A549 (cell line): ENCODE results near the gene MRGPRD. TPM values are rescaled to one million over a fixed set of nuclear protein-coding genes. Genes with fewer than 3 reads are reported as not detected.
A peak's percentile ranks its signal among the peaks of the same experiment; 100 is the strongest.

Experiments
- ATAC-seq, 2 experiments: fragments of 200-7000 bp in 1 of 2; fragments of >200 bp in 1 of 2; cut with Nextera tagmentation in 1 of 2; cut with Tn5 transposase in 1 of 2; 3 replicates each; pipeline versions ENCODE4 v1.8.0 to v1.9.1; 2018 to 2020; ENCODE audit warnings: mild to moderate bottlenecking in 1 of 2, moderate library complexity in 1 of 2
- CTCF ChIA-PET: fragments of 300-600 bp; sonication (Branson Sonifier 250); formaldehyde crosslinking; extraction: SDS; loops from one replicate; lab custom pipeline; 2021; ENCODE audit warnings: antibody characterized with exemption, inconsistent platforms; lab: Yijun Ruan, JAX
- POLR2A ChIA-PET: fragments of 350-600 bp; formaldehyde crosslinking; extraction: SDS; loops from one replicate; lab custom pipeline; 2021; ENCODE audit warnings: antibody characterized with exemption, inconsistent platforms; lab: Yijun Ruan, JAX
- DNase-seq, 2 experiments: peaks; one replicate each; pipeline versions ENCODE4 v3.0.0 to v3.0.0-alpha.2; 2011 to 2016; ENCODE audit warnings: low read depth in 1 of 2, low spot score in 1 of 2
- FAIRE-seq: peaks from 2 replicates; lab custom pipeline; 2011; peaks lifted over from hg19 to GRCh38; lab: Jason Lieb, UNC
- H3K27ac ChIP-seq, 2 experiments: fragments of >200 bp; sonication (Bioruptor Twin); formaldehyde crosslinking; 3 replicates each; pipeline ENCODE4 v1.5.1; 2016 to 2017
- H3K4me1 ChIP-seq: fragments of >200 bp; sonication (Bioruptor Twin); formaldehyde crosslinking; 3 replicates; pipeline ENCODE4 v1.6.1; 2016
- H3K4me2 ChIP-seq: fragments of >200 bp; sonication (Bioruptor Twin); formaldehyde crosslinking; 3 replicates; pipeline ENCODE4 v1.6.1; 2016
- H3K4me3 ChIP-seq: fragments of >200 bp; sonication (Bioruptor Twin); formaldehyde crosslinking; 3 replicates; pipeline ENCODE4 v1.5.1; 2016
- H3K9me3 ChIP-seq: fragments of >200 bp; sonication (Bioruptor Twin); formaldehyde crosslinking; 3 replicates; pipeline ENCODE4 v1.6.1; 2016
- CBX2 ChIP-seq: fragments of 200-600 bp; sonication (generic); IDR thresholded peaks from 2 replicates; pipeline ENCODE4 v1.6.1; 2016; ENCODE audit warnings: low read depth, mild to moderate bottlenecking, borderline replicate concordance
- CEBPB ChIP-seq, 2 experiments: fragments of >200 bp in 1 of 2; sonication (Bioruptor Twin) in 1 of 2; formaldehyde crosslinking in 1 of 2; IDR thresholded peaks; 2 replicates each; pipeline ENCODE4 v1.6.1; 2012 to 2016
- ESRRA ChIP-seq: fragments of 150-350 bp; IDR thresholded peaks from 2 replicates; pipeline ENCODE4 v1.6.1; 2014; ENCODE audit warnings: mild to moderate bottlenecking, low read length, borderline replicate concordance
- HDAC2 ChIP-seq: fragments of 200-600 bp; sonication (generic); IDR thresholded peaks from 2 replicates; pipeline ENCODE4 v1.6.1; 2016
- HOXA7 ChIP-seq: fragments of 250-450 bp; sonication (Bioruptor Pico); IDR thresholded peaks from 2 replicates; pipeline ENCODE4 v1.5.0; 2020; ENCODE audit warnings: mild to moderate bottlenecking, moderate library complexity
- HOXB5 ChIP-seq: fragments of 250-450 bp; sonication (Bioruptor Pico); IDR thresholded peaks from 2 replicates; pipeline ENCODE4 v1.5.0; 2020; ENCODE audit warnings: mild to moderate bottlenecking, moderate library complexity
- MAFK ChIP-seq: fragments of 450-650 bp; IDR thresholded peaks from 2 replicates; pipeline ENCODE4 v1.6.1; 2014; ENCODE audit not compliant: partially characterized antibody
- MAZ ChIP-seq: fragments of 150-350 bp; IDR thresholded peaks from 2 replicates; pipeline ENCODE4 v1.6.1; 2014; ENCODE audit warnings: antibody characterized with exemption, low read depth, low read length, borderline replicate concordance
- MYC ChIP-seq: IDR thresholded peaks from 2 replicates; pipeline ENCODE4 v1.6.1; 2012; ENCODE audit warnings: mild to moderate bottlenecking, inconsistent platforms, low read length, improper control_type of control experiment, borderline replicate concordance
- NR3C1 ChIP-seq: fragments of >200 bp; sonication (Bioruptor Twin); formaldehyde crosslinking; IDR thresholded peaks from 3 replicates; pipeline ENCODE4 v1.6.1; 2017
- RAD21 ChIP-seq, 2 experiments: fragments of >200 bp in 1 of 2; sonication (Bioruptor Twin) in 1 of 2; formaldehyde crosslinking in 1 of 2; IDR thresholded peaks in 1 of 2; conservative IDR thresholded peaks in 1 of 2; 2 replicates in 1 of 2; 3 replicates in 1 of 2; pipeline ENCODE4 v1.6.1; 2012 to 2018; ENCODE audit warnings: inconsistent platforms in 1 of 2
- RFX5 ChIP-seq: fragments of 450-650 bp; IDR thresholded peaks from 2 replicates; pipeline ENCODE4 v1.7.1; 2014; ENCODE audit warnings: antibody characterized with exemption, mild to moderate bottlenecking, moderate library complexity
- WGBS: methylation state at CpG from one replicate; pipeline ENCODE4 v1.1.6; 2017; ENCODE audit errors: missing lambda C conversion rate; 5-methylcytosine and 5-hydroxymethylcytosine counted together
- polyA plus RNA-seq, 4 experiments: library from polyadenylated mRNA; depleted of rRNA in 3 of 4; stranded (reverse); fragments of >200 nt; fragmentation: RNase III in 1 of 4; extraction: RNeasy Plus Mini Kit Qiagen cat#74134 plus additional on column Dnase treatment in 1 of 4; gene quantifications; 2 replicates in 3 of 4; 3 replicates in 1 of 4; pipeline ENCODE4 v1.2.3, GENCODE V29; 2011 to 2017
- TF ChIP-seq, protein P1 (sequence below): IDR thresholded peaks from 2 replicates; pipeline ENCODE4 v1.6.1; 2012
- TF ChIP-seq, protein P2 (sequence below): fragments of >200 bp; sonication (Bioruptor Twin); formaldehyde crosslinking; IDR thresholded peaks from 2 replicates; pipeline ENCODE4 v1.6.1; 2016
- TF ChIP-seq, protein P3 (sequence below): fragments of 250-450 bp; sonication (Bioruptor Pico); IDR thresholded peaks from 2 replicates; pipeline ENCODE4 v1.5.0; 2020; ENCODE audit warnings: low read depth, mild to moderate bottlenecking, moderate library complexity
- TF ChIP-seq, protein P4 (sequence below): IDR thresholded peaks from 2 replicates; pipeline ENCODE4 v1.6.1; 2012; ENCODE audit warnings: low read depth, borderline replicate concordance
- TF ChIP-seq, protein P5 (sequence below): fragments of >200 bp; sonication (Bioruptor Twin); formaldehyde crosslinking; IDR thresholded peaks from 3 replicates; pipeline ENCODE4 v1.5.1; 2016
- TF ChIP-seq, protein P6 (sequence below): fragments of >200 bp; sonication (Bioruptor Twin); formaldehyde crosslinking; IDR thresholded peaks from 3 replicates; pipeline ENCODE4 v1.6.1; 2016
- TF ChIP-seq, protein P7 (sequence below): IDR thresholded peaks from 2 replicates; pipeline ENCODE4 v1.6.1; 2012
- TF ChIP-seq, protein P8 (sequence below): fragments of 250-450 bp; sonication (Bioruptor Pico); IDR thresholded peaks from 2 replicates; pipeline ENCODE4 v1.5.0; 2021; ENCODE audit warnings: mild to moderate bottlenecking, moderate library complexity, borderline replicate concordance

Gene MRGPRD
- polyA plus RNA-seq, 2 of the 4 experiments (the other 2 are of a cell fraction): not detected

DNA sequence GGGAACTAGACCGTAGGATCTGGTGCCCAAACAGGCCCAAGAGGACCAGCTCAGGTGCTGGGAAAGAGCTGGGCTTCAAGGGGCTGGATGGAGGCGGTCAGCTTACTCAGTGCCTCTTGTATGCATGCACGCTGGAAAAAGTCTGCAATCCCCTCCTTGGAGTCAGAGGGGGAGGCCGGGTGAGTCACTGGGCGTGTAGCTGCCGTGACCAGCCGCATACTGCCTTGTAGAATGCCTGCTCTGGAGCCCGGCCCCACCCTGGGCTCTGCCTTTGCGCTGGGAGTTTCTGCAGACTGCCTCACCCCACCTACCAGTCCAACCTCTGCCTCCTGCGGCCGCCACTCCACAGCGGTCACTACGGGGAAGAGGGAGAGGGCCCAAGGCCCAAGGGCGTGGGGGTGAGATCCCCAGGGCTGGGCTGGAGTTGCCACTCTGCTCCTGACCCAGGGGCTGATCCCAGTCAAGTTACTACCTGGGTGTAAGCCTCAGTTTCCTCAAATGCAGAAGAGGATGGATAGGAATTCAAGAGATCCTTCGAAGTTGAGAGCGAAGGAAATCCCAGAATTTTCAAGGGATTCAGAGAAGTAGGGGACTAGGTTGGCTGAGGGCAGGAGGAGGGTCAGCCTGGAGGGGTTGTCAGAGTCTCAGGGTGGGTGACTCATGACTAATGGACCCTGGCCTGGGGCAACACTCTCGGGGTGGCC is 28.1 kb upstream of the MRGPRD start (continued):
- TF ChIP-seq, protein P1, sequence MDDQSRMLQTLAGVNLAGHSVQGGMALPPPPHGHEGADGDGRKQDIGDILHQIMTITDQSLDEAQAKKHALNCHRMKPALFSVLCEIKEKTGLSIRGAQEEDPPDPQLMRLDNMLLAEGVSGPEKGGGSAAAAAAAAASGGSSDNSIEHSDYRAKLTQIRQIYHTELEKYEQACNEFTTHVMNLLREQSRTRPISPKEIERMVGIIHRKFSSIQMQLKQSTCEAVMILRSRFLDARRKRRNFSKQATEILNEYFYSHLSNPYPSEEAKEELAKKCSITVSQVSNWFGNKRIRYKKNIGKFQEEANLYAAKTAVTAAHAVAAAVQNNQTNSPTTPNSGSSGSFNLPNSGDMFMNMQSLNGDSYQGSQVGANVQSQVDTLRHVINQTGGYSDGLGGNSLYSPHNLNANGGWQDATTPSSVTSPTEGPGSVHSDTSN: no peak
- TF ChIP-seq MAFK: no peak
- TF ChIP-seq CEBPB (IDR thresholded peaks at IDR 0.05): no peak; a peak in 1 of 4 replicates
- no peak for TF ChIP-seq HDAC2
- TF ChIP-seq, protein P2, sequence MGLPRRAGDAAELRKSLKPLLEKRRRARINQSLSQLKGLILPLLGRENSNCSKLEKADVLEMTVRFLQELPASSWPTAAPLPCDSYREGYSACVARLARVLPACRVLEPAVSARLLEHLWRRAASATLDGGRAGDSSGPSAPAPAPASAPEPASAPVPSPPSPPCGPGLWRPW: no peak
- TF ChIP-seq, protein P3, sequence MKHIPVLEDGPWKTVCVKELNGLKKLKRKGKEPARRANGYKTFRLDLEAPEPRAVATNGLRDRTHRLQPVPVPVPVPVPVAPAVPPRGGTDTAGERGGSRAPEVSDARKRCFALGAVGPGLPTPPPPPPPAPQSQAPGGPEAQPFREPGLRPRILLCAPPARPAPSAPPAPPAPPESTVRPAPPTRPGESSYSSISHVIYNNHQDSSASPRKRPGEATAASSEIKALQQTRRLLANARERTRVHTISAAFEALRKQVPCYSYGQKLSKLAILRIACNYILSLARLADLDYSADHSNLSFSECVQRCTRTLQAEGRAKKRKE (CRISPR knock-in tag): no peak
- TF ChIP-seq NR3C1: no peak
- TF ChIP-seq CBX2: no peak
- TF ChIP-seq, protein P4, sequence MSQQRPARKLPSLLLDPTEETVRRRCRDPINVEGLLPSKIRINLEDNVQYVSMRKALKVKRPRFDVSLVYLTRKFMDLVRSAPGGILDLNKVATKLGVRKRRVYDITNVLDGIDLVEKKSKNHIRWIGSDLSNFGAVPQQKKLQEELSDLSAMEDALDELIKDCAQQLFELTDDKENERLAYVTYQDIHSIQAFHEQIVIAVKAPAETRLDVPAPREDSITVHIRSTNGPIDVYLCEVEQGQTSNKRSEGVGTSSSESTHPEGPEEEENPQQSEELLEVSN: peak; percentile 66; the same call in 1 of the 2 replicates
- TF ChIP-seq ESRRA: no peak
- 0 out of 2 replicates have a peak, but pooled peaks have one; percentile 23 for TF ChIP-seq HOXB5 (CRISPR knock-in tag)
- TF ChIP-seq, protein P5, sequence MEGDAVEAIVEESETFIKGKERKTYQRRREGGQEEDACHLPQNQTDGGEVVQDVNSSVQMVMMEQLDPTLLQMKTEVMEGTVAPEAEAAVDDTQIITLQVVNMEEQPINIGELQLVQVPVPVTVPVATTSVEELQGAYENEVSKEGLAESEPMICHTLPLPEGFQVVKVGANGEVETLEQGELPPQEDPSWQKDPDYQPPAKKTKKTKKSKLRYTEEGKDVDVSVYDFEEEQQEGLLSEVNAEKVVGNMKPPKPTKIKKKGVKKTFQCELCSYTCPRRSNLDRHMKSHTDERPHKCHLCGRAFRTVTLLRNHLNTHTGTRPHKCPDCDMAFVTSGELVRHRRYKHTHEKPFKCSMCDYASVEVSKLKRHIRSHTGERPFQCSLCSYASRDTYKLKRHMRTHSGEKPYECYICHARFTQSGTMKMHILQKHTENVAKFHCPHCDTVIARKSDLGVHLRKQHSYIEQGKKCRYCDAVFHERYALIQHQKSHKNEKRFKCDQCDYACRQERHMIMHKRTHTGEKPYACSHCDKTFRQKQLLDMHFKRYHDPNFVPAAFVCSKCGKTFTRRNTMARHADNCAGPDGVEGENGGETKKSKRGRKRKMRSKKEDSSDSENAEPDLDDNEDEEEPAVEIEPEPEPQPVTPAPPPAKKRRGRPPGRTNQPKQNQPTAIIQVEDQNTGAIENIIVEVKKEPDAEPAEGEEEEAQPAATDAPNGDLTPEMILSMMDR: no peak

DNA sequence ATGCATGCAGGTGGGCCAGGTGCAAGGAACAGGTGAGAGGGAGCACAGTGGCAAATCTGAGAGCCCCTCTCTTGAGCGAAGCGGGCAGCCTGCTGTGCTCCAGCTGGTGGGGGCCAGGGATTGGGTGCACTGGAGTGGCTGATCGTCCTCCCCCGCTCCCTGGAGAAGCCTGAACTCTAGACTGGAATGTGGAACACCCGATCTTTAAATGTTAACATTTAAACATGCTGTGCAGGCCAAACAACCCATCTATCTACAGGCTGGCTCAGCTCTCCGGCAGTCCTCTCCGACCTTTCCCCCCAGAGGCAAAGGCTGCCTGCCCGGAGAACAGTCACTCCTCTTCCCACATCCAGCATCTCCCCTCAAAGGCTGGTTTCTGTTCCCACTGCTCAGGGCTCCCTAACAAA is 27.2 kb upstream of the MRGPRD start:
- ChIA-PET POLR2A (interaction anchor here (1.1 kb wide), 1 partner anchor 61 kb away, joined by 3 read pairs; no protein-coding TSS in a partner anchor), CTCF (interaction anchor here (0.7 to 3.1 kb wide), 3 partner anchors 37 to 118 kb away, joined by 3 to 16 read pairs (median 3); no protein-coding TSS in a partner anchor)
- H3K27ac ChIP-seq: peak overlapping the region; percentile 69 to 89
- TF ChIP-seq, protein P6, sequence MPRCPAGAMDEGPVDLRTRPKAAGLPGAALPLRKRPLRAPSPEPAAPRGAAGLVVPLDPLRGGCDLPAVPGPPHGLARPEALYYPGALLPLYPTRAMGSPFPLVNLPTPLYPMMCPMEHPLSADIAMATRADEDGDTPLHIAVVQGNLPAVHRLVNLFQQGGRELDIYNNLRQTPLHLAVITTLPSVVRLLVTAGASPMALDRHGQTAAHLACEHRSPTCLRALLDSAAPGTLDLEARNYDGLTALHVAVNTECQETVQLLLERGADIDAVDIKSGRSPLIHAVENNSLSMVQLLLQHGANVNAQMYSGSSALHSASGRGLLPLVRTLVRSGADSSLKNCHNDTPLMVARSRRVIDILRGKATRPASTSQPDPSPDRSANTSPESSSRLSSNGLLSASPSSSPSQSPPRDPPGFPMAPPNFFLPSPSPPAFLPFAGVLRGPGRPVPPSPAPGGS: no peak
- TF ChIP-seq MYC (no peak), MAZ (no peak), NR3C1 (no peak), HOXA7 (CRISPR knock-in tag) (no peak), RAD21 (conservative IDR thresholded peaks at IDR 0.05 in 1 of 2, IDR thresholded peaks at IDR 0.05 in 1 of 2) (no peak), RFX5 (no peak)
- TF ChIP-seq, protein P7, sequence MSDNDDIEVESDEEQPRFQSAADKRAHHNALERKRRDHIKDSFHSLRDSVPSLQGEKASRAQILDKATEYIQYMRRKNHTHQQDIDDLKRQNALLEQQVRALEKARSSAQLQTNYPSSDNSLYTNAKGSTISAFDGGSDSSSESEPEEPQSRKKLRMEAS: no peak
- TF ChIP-seq, protein P8, sequence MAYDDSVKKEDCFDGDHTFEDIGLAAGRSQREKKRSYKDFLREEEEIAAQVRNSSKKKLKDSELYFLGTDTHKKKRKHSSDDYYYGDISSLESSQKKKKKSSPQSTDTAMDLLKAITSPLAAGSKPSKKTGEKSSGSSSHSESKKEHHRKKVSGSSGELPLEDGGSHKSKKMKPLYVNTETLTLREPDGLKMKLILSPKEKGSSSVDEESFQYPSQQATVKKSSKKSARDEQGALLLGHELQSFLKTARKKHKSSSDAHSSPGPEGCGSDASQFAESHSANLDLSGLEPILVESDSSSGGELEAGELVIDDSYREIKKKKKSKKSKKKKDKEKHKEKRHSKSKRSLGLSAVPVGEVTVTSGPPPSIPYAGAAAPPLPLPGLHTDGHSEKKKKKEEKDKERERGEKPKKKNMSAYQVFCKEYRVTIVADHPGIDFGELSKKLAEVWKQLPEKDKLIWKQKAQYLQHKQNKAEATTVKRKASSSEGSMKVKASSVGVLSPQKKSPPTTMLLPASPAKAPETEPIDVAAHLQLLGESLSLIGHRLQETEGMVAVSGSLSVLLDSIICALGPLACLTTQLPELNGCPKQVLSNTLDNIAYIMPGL (CRISPR knock-in tag): no peak
- TF ChIP-seq, protein P2: no peak
- TF ChIP-seq, all 56 proteins: peak for 0
- peaks cover 39% of the 10 kb centered on the region for H3K4me1 ChIP-seq
- 38% methylated on average over 8 of the region's 8 CpGs for WGBS
- DNase-seq (peak in 1 of 2 experiments; percentile 24), FAIRE-seq (no peak), ATAC-seq (peak; percentile 2 to 19; a peak in 3 of 6 replicates)
- no peaks in the 10 kb centered on the region for H3K9me3 ChIP-seq
- H3K4me3 ChIP-seq: no peak overlapping the region
- H3K4me2 ChIP-seq: peak overlapping the region; percentile 69
